Measurements from ENCODE around the gene DHRS12. TPM values are rescaled to one million over a fixed set of nuclear protein-coding genes. Genes with fewer than 3 reads are reported as not detected.

DHRS12 gene
- total RNA-seq, 1 experiment from 2014 or later: 8.8 TPM

GRCh38 chr13:51727634-51728274, 76.2 kb downstream of the DHRS12 start:
- Histone ChIP-seq H2BK15ac (ENCODE audit: low read depth, low read length) (no peak overlapping the region), H2AK5ac (ENCODE audit: insufficient read length, low read length) (no peak overlapping the region), H4K5ac (ENCODE audit: insufficient read length, low read depth, low read length) (no peak overlapping the region), H3K9ac (ENCODE audit: extremely low read depth, insufficient read length, low read length) (no peak overlapping the region), H2BK12ac (ENCODE audit: insufficient read length, low read depth, low read length) (no peak overlapping the region), H2AFZ (ENCODE audit: low read length) (no peak overlapping the region), H3K14ac (ENCODE audit: insufficient read depth, low read length) (no peak overlapping the region), H3T11ph (ENCODE audit: low read length) (no peak overlapping the region), H3K79me2 (ENCODE audit: insufficient read depth, low read length) (no peaks in the 10 kb centered on the region; the same call in 1 of the 2 replicates), H3K23ac (ENCODE audit: insufficient read length, low read depth, low read length) (no peak overlapping the region), H4K8ac (replicated peaks; ENCODE audit: insufficient read length, low read depth, low read length) (no peak overlapping the region), H3K9me3 (ENCODE audit: control insufficient read depth, low read depth, low read length) (no peaks in the 10 kb centered on the region), H4K91ac (ENCODE audit: insufficient read length, low read depth, low read length) (no peak overlapping the region), H3K23me2 (ENCODE audit: insufficient read length, low read depth, low read length, poor library complexity, severe bottlenecking) (no peaks in the 10 kb centered on the region), H4K20me1 (ENCODE audit: control insufficient read depth, insufficient read depth, insufficient read length) (no peaks in the 10 kb centered on the region), H3K27me3 (ENCODE audit: insufficient read depth, low read length) (no peaks in the 10 kb centered on the region), H3K4ac (ENCODE audit: low read depth, low read length) (no peak overlapping the region), H3K4me1 (ENCODE audit: insufficient read depth, low read length) (no peaks in the 10 kb centered on the region), H2BK5ac (ENCODE audit: insufficient read length, low read length) (no peak overlapping the region), H3K18ac (ENCODE audit: insufficient read length, low read depth, low read length) (no peak overlapping the region), H3K27ac (ENCODE audit: insufficient read length, low read depth, low read length) (no peak overlapping the region), H2BK20ac (ENCODE audit: low read depth, low read length, poor library complexity, severe bottlenecking) (no peak overlapping the region), H3K79me1 (ENCODE audit: insufficient read depth, low read depth, low read length, poor library complexity, severe bottlenecking) (no peaks in the 10 kb centered on the region), H3K4me2 (ENCODE audit: insufficient read depth, insufficient read length, low read length) (no peak overlapping the region), H3K56ac (ENCODE audit: insufficient read length, low read depth, low read length) (no peak overlapping the region), H2BK120ac (ENCODE audit: low read depth, low read length, poor library complexity, severe bottlenecking) (no peak overlapping the region)
- Mint-ChIP-seq H3K9me3 (no peaks in the 10 kb centered on the region), H3K4me3 (no peak overlapping the region), H3K27me3 (ENCODE audit: low read depth) (no peaks in the 10 kb centered on the region), H3K4me1 (no peaks in the 10 kb centered on the region; a peak in 1 of 4 replicates), H3K27ac (peak overlapping the region in 1 of 3 experiments; percentile 45; a peak in 1 of 7 replicates), H3K36me3 (ENCODE audit: insufficient read depth in 1 of 3, low read depth in 3 of 3) (peaks cover 4 to 16% (median 8%) of the 10 kb centered on the region in 3 experiments; a peak in 6 of 7 replicates)
- no peak for DNase-seq
- TF ChIP-seq, protein P1, sequence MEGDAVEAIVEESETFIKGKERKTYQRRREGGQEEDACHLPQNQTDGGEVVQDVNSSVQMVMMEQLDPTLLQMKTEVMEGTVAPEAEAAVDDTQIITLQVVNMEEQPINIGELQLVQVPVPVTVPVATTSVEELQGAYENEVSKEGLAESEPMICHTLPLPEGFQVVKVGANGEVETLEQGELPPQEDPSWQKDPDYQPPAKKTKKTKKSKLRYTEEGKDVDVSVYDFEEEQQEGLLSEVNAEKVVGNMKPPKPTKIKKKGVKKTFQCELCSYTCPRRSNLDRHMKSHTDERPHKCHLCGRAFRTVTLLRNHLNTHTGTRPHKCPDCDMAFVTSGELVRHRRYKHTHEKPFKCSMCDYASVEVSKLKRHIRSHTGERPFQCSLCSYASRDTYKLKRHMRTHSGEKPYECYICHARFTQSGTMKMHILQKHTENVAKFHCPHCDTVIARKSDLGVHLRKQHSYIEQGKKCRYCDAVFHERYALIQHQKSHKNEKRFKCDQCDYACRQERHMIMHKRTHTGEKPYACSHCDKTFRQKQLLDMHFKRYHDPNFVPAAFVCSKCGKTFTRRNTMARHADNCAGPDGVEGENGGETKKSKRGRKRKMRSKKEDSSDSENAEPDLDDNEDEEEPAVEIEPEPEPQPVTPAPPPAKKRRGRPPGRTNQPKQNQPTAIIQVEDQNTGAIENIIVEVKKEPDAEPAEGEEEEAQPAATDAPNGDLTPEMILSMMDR (conservative IDR thresholded peaks at IDR 0.05): no peak
- WGBS (ENCODE audit: extremely low coverage, insufficient read length, low lambda C conversion rate): no CpG with 5 or more reads among the region's 8 CpGs
